ENCODE results near the gene NUP160.

GRCh38 chr11:47895035-47895434, 46.9 kb upstream of the NUP160 start:
- TF ChIP-seq HSF1 (IDR thresholded peaks at IDR 0.05; ENCODE audit: low read depth, low read length) (no peak), POLR2AphosphoS5 (IDR thresholded peaks at IDR 0.05; ENCODE audit: low read length) (no peak), SMAD1 (IDR thresholded peaks at IDR 0.05; ENCODE audit: low read depth, partially characterized antibody) (no peak), CTCF (IDR thresholded peaks at IDR 0.05 in 2 of 3, conservative IDR thresholded peaks at IDR 0.05 in 1 of 3; ENCODE audit: control insufficient read depth in 2 of 3, extremely low read depth in 1 of 3, insufficient read depth in 1 of 3, low read depth in 3 of 3, low read length in 3 of 3) (no peak), TARDBP (IDR thresholded peaks at IDR 0.05; ENCODE audit: borderline replicate concordance) (no peak), SMC3 (IDR thresholded peaks at IDR 0.05; ENCODE audit: borderline replicate concordance, low read length) (no peak)

Data from GM12878 (cell line).